HG03064 (cell line): ENCODE results near the gene PPP1R14C.
"Not testable (repeated sequence)": the region's sequence is repeated elsewhere in the genome, so short reads cannot be mapped to it uniquely, and the experiment has no call there.

Experiments used
- ATAC-seq: cut with Tn5 transposase; IDR thresholded peaks from one replicate; pipeline ENCODE4 v1.9.1; 2021; ENCODE audit warnings: low read depth; ENCODE audit not compliant: unreplicated experiment

Gene PPP1R14C

DNA sequence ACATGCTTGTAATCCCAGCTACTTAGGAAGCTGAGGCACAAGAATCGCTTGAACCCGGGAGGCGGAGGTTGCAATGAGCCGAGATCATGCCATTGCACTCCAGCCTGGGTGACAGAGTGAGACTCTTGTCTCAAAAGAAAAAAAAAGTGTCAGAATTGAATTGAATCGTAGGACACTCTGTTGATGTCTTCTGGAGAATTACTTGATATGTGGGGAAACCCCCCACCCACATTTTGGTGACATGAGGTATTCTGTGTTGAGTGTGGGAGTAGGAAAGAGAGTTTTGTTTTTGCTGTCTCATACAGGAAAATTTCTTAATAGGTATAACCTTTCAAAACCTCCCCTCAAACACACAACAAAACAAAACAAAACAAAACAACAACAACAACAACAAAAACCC lies 98.9 kb downstream of the PPP1R14C start:
- ATAC-seq: not testable (repeated sequence)

DNA sequence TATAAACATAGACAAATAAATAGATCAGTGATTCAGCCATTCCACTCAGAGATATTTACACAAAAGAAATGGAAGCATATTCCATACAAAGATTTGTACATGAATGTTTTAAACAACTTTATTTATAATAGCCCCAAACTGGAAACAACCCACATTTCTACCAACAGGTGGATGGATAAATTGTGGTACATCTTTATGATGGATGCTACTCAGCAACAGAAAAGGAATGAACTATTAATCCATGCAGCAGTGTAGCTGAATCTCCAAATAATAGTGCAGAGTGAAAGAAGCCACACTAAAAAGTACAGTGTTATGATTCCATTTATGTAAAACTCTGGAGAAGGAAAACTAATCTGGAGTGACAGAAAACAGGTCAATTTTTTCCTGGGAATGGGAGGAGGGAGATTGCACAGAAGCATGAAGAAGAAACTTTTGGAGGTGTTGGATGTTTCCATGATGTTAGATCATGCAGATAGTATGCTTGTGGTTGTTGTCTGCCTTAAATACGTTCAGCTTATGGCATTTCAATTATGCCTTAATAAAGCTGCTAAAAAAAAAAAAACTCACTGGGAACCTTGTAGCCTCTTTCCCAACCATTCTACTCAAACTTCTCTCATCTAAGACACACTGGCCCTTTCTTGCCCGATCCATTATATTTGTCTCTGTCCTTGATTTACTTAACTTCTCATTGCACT lies 100.9 kb downstream of the PPP1R14C start:
- ATAC-seq: no peak

DNA sequence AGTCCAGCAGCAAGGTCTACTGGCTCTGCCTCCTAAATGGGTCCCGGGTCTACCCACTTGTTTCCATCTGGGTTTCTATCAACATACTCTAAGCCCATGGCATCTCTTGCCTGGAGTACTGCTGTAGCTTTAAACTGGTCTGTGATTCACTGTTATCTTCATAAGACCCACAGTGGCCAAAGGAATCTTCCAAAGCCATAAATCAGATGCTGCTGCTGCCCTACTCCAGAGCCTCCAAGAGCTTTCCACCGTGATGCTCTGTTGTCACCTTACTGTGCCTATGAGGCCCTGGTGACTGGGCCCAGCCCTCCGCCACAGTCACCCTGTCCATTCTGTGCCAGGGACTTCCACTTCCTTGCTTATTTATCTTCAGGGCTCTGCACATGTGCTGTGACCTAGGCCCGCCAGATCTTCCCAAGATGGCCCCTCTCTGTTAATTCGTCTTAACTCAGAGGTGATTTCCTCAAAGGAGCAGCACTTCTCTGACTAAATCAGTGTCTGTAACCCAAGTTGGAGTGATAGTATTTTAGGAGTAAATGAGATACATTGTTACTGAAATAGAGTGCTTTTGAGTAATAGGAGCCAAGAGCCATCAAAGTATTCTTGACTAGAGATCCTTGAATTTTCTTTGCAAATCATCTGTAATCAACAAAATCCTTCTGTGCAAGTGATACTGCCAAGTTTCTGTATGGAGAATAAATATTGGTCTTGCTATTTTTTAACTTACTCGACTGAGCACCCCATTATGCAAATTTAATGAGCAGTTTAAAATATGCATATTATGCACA lies 102.5 kb downstream of the PPP1R14C start:
- no peak for ATAC-seq

DNA sequence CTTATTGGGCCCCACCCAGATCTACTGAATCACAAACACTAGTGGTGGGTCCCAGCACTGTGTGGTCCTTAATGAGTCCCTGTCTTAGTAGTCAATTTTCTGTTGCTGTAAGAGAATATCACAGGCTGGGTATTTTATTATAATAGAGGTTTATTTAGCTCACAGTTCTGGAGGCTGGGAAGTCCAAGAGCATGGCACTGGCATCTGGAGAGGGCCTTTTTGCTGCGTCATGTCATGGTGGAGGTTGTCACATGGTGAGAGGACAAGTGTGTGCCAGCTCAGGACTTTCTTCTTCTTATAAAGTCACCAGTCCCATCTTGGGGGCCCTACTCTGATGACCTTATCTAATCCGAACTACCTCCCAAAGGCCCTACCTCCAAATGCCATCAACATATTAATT lies 105.0 kb downstream of the PPP1R14C start:
- no peak for ATAC-seq

DNA sequence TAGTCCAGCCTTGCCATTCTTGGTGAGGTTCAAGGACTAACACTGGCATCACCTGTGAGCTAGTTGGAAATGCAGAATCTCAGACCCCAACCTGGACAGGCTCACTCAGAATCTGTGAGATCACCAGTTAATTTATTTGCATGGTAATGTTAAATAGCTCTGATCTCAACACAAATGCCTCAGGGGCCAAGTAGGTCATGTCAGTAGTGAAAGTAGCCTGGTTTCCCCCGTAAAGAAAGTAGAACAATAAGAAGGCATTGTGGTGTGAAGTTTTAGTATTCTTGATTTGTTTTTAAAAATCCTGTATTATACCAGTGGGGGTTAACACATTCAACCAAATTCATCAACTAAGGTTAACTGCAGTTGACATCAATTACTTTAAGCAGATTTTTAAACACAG lies 105.5 kb downstream of the PPP1R14C start:
- ATAC-seq: no peak

DNA sequence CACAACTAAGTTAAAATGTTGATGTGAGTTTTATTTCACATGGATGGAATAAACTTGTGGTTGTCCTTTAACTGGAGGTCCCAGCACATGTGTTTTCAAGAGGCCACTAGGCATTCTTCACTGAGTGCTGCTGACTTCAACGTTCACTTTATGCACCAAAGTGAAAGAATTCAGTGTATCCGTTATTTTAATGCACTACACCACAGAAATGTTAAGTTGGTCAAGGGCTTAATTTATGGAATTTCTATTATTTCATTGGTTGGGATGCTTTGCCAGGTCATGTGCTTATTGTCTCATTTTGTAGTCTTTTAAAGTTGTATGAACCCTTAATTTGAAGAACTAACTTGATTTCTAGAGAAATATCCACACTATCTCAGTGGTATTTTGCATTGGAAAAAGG lies 106.4 kb downstream of the PPP1R14C start:
- no peak for ATAC-seq

DNA sequence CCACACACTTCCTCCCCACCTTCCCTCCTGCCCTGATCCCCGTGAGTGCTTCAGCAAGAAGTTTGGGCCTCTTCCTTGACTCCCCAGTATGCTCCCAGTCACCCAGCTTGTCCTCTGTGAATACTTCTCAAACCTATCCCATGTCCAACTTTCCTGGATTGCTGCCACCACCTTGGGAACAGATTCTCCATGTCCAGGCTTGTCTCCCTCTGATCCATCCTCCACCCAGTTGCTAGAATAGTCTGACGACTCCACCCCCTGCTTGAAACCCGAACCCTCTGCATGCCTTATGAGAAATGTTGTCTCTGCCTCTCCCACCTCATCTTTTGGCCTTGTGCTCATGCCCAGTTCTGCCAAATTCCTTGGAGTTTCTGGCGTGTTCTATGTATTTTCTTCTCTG lies 108.0 kb downstream of the PPP1R14C start:
- no peak for ATAC-seq

DNA sequence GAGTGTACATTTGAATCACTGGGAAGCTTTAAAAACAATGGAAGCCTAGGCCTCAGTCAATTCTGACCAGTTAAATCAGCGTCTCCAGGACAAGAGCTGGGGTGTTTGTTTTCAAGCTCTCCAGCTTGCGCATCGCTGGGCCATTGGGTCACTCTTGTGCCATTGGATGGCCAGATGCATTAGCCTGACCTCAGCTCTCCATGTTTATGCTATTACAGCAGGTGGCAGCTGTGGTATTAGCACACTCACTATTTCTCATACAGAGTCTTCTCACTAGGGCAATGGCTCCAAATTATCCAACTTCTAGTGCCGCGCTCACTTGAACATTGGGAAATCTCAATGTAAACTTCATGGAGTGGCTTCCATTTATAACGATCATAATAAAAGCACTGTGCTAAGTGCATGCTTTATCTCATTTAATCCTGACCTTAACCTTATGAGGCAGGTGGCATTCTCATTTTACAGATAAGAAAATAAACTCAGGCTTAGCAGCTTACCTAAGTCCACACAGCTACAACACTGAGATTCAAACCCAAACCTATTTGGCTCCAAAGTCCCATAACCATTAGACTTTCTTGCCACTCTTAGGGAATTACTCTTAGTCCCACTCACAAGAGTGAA lies 108.8 kb downstream of the PPP1R14C start:
- ATAC-seq: no peak

DNA sequence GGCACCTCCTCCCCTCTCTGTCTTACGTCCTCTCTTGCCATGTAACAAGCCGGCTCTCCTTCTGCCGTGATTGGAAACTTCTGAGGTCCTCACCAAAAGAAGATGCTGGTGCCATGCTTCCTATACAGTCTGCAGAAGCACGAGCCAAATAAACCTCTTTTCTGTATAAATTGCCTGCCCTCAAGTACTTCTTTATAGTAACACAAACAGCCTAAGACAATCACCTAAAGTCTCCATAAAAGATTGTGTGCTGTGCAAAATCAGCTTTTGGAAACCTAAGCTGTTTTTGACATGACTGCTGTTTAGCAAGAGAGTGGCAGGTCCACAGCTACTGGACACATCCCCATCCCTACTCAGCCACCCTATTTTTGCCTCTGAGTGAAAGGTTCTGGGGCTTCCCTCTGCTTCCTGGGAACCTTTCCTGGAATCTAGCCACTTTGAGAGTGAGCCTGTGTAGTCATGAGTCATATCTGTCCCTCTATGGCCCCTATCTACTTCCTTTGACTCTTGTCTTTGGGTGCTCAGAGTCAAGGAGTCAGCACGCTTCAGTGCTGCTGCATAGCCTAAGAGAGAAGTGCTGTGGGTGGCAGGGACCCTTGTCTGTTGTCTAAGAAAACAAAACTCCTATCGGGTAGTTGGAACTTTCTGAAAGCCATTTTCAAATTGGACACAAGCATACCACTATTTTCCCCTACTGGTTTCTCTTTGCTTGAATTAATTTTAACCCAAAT lies 110.0 kb downstream of the PPP1R14C start:
- no peak for ATAC-seq

DNA sequence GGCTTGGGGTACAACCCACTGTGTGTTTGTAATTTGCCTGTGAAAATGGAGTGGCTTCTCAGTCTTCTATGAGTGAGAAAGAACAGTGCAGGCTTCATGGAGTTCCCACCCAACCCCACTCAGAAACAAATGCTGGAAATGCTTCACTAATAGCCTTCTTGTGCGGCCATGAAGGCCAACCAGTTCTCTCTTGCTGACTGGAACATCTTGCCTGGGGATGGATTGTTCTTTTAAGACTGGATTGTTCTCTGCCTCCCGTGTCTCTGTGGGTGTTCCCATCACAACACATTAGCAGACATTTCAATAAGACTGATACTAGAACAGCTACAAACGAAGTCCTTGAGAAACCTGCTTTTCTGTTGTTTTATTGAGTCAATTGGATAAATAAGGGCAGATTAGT lies 110.6 kb downstream of the PPP1R14C start:
- no peak for ATAC-seq

DNA sequence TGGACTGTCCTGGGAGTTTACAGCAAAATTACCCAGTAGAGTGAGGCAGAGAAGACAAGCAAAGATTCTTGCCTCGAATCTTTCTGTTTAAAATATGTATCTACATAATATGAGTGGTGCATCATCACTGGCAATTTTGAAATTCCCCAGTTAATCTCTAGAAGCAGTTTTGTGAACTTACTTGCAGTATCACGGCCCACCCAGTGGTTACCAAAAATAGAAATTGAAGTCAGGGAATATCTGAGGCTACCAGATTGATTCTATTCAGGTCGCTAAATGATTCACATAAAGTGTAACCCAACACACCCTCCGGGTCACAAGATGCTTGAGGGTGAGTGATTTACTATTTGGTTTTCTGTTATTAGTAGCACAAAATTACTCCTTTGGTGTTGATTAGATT lies 111.9 kb downstream of the PPP1R14C start:
- ATAC-seq: no peak

DNA sequence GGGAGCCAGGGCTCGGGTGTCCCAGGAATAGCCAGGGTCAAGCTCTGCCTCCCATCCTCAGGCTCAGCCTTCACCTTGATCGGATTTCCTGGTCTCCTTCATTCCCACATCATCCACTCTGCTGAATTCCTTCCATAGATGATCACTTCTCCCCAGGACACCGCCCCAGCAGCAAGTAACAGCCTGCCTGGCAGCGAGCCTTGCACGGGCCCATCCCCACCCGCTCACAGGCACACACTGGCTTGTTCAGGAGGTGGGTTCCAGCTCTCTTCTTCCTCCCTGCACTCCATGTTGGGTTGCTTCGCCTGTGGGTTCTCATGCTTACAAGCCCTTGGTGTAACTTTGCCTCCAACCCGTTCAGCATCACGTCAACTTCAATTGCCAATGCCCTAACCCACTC lies 113.0 kb downstream of the PPP1R14C start:
- ATAC-seq: no peak

DNA sequence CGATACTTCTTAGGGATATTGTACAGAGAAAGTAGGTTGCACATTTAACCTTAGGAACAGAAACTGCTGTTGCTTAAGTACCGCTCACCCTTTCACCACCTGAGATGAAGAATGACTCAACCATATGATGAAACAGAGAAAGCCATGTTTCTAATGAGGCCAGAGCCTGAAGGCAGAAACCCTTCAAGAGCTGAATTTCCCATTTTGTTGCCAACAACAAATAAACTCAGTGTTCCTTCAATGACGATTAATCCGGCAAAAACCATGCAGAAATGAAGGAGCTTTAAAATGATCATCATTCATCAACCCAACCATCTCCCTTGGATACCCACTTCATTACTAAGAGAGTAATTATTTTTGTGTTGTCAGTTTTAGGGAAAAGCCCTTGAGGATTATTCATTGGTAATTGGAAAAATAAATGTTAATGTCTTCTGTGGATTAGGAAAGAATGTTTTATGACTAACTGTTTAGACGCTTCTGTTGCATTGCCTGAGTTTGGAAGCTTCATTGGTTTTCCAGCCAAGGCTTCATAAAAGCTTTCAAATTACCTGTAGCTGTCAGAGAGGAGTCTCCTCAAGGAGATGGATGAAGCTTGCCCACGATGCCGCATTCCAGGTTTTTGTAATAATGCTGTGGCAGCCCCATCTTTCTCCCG lies 113.9 kb downstream of the PPP1R14C start:
- no peak for ATAC-seq

DNA sequence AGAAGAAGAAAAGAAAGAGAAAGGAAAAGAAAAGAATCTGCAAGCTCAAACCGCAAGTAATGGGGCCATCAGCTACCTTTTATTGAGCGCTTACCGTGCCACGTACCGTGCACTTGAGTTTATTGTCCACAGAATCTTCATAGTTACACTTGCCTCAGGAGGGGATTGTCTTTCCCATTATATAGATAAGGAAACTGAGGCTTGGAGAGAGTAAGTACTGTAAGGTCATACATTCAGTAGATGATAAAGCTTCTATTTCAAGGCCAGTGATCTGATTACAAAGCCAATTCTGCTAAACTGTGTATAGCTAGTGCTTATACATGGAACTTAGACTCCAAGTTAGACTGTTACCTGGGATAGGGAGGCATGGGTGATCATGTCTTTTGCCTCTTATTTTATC lies 115.5 kb downstream of the PPP1R14C start:
- ATAC-seq: no peak

DNA sequence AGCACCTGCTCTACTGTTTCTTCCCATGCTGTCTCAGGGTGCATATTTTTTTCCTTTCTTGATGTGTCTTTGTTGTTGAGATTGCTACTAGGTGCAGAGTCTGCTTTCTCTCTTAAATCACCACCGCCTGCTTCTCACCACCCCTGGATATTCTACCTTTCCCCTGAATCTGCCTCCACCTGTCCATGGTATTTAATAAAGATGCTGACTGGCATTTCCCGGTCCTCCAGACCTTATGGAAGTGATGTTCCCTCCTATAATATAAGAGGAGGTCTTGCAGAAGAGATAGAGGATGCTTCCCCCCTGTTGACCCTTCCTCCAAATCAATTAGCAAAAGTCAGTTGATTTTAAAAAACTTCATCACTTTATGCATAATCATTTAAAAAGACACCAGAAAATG lies 118.1 kb downstream of the PPP1R14C start:
- no peak for ATAC-seq

DNA sequence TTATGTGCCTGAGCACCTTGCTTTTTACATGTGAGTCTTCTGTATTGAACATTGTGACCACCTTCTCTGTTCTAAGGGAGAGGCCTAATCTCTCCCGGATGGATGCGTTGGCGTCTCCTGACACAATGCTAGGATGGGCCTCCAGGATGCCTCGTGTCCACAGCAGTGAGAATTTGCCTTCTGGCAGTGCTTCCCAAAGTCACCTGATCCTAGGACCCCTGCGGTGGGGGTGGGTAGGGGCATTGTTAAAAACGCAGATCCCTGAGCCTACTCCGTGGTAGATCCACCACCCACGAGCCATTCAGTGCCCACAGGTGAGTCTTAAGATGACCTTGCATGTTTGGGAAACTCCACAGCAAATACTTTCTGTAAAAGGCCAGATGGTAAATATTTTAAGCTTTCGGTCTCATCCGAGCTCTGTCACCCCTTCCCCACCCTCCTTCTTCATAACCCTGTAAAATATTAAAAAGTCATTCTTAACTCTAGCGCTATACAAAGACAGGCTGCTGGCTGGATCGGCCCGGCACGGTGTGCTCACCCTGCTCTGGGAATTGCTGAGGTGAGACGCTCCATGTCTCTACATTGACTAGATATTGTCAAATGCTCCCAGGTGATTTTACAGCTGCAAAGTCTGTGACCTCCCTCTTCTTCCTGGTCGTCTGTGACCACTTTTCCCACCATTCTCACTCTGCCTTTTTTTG lies 119.3 kb downstream of the PPP1R14C start:
- no peak for ATAC-seq

DNA sequence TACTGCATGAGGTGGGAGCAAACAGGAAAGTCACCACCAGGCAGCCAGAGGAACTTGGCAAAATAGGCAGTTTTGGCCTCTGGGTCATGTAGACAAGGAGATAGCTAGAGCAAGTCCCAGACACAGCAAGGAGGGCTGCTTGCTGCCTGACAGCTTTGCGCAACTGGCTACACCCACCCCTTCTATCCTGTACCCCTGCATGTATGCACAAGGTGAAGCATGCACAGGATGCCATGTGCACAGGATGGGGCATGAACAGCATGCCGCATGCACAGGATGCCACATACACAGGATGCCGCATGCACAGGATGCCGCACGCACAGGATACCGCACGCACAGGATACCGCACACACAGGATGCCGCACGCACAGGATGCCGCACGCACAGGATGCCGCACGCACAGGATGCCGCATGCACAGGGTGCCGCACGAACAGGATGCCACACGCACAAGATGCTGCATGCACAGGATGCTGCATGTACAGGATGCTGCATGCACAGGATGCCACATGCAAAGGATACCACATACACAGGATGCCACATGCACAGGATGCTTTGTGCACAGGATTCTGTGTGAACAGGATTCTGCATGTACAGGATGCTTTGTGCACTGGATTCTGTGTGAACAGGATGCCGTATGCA lies 121.0 kb downstream of the PPP1R14C start:
- no peak for ATAC-seq

DNA sequence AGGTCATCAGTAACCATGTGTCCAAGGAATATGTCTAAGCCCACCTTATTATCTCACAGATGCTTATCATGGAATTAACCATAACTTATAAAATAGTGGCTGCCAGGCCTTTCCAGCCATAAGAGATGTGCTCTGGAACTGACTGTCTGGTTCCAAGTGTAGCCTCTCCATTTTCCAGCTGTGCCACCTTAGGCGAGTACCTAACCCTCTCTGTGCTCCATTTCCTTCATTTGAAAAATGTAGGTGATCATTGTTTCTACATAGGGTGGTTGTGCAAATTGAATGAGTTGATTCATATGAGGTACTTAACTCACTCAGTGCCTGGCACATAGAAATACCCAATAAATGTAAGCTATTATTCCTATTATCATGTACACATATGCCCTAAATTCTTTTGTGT lies 123.5 kb downstream of the PPP1R14C start:
- ATAC-seq: no peak

DNA sequence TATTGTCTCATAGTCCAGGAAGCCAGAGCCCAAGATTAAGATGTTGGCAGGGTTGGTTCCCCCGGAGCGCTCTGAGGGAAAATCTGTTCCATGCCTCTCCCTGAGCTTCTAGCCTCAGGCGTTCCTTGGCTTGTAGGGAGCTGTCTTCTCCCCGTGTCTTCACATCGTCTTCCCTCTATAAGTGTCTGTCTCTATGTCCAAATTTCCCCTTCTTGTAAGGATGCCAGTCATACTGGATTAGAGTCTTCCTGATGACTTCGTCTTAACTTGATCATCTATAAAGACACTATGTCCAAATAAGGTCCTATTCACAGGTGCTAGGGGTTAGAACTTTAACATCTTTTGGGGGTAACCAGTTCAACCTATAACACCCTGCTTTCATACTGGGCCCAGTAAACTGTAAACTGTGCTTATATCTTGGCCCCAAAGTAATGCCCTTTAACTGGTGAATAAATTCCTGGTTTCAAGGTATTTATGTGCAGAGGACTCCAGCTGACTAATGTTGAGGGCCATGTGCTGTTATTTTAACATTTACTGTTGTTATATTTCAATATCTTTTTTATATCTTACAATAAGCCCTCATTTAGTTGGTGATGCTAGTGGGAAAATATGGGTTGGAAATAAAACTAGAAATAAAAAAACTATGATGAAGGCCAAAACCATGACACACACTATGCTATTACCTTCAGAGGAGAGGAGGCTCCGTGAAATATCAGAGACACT lies 124.3 kb downstream of the PPP1R14C start:
- ATAC-seq: no peak
